ENCODE results near the gene DNAH1. TPM values are rescaled to one million over a fixed set of nuclear protein-coding genes. Genes with fewer than 3 reads are reported as not detected.

DNAH1 gene
- total RNA-seq, 1 experiment from 2014 or later: 5.9 TPM

DNA sequence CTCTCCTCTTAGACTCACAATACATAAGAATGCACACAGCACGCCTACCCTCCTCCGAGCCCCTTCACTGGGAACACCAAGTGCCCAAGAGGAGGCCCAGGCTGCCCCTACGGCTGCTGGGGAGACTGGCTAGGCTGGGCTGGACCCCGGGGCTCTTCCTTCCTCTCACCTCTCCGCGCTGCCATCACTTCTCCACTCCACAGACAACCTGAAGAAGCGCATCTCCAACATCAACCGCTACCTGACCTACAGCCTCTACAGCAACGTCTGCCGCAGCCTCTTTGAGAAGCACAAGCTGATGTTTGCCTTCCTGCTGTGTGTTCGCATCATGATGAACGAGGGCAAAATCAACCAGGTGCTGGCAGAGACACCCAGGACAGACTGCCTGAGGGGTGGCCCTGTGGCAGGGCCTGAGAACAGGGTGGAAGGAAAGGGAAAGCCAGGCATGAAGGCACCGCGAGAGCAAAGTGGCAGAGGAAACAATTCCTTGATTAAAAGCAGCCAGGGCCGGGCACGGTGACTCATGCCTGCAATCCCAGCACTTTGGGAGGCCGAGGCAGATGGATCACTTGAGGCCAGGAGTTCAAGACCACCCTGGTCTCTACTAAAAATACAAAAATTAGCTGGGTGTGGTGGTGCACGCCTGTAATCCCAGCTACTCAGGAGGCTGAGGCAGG, 77.2 kb downstream of the DNAH1 start:
- intact Hi-C loops (cut with micrococcal nuclease; ENCODE audit: unreplicated experiment): no loop called here
- TF ChIP-seq, protein P1, sequence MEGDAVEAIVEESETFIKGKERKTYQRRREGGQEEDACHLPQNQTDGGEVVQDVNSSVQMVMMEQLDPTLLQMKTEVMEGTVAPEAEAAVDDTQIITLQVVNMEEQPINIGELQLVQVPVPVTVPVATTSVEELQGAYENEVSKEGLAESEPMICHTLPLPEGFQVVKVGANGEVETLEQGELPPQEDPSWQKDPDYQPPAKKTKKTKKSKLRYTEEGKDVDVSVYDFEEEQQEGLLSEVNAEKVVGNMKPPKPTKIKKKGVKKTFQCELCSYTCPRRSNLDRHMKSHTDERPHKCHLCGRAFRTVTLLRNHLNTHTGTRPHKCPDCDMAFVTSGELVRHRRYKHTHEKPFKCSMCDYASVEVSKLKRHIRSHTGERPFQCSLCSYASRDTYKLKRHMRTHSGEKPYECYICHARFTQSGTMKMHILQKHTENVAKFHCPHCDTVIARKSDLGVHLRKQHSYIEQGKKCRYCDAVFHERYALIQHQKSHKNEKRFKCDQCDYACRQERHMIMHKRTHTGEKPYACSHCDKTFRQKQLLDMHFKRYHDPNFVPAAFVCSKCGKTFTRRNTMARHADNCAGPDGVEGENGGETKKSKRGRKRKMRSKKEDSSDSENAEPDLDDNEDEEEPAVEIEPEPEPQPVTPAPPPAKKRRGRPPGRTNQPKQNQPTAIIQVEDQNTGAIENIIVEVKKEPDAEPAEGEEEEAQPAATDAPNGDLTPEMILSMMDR (conservative IDR thresholded peaks at IDR 0.05): no peak
- TF ChIP-seq EZH2 (IDR thresholded peaks at IDR 0.05; ENCODE audit: low read depth): no peak
- no peaks in the 10 kb centered on the region for H3F3A ChIP-seq (ENCODE audit: insufficient read depth, low read depth)
- H3K27ac ChIP-seq: no peak overlapping the region
- H4K20me1 ChIP-seq (ENCODE audit: insufficient read depth): no peaks in the 10 kb centered on the region
- CTCF ChIA-PET: no interaction called here
- H3K4me3 ChIP-seq: no peak overlapping the region
- no peaks in the 10 kb centered on the region for H3K36me3 ChIP-seq (ENCODE audit: low read depth)
- H3K9me2 ChIP-seq (ENCODE audit: insufficient read depth): no peaks in the 10 kb centered on the region
- H3K4me2 ChIP-seq: no peak overlapping the region
- no peaks in the 10 kb centered on the region for H3K4me1 ChIP-seq (replicated peaks; ENCODE audit: insufficient read depth)
- no peaks in the 10 kb centered on the region for H3K9me3 ChIP-seq (ENCODE audit: insufficient read depth, low read depth)
- POLR2A ChIA-PET (ENCODE audit: unreplicated experiment): no interaction called here
- DNase-seq: no peak
- no TSS peak for BruUV-seq (replicated peaks)
- H3K79me2 ChIP-seq (ENCODE audit: low read depth): no peaks in the 10 kb centered on the region
- H3K27me3 ChIP-seq (ENCODE audit: insufficient read depth, low read depth): no peaks in the 10 kb centered on the region
- no peak overlapping the region for H2AFZ ChIP-seq

DNA sequence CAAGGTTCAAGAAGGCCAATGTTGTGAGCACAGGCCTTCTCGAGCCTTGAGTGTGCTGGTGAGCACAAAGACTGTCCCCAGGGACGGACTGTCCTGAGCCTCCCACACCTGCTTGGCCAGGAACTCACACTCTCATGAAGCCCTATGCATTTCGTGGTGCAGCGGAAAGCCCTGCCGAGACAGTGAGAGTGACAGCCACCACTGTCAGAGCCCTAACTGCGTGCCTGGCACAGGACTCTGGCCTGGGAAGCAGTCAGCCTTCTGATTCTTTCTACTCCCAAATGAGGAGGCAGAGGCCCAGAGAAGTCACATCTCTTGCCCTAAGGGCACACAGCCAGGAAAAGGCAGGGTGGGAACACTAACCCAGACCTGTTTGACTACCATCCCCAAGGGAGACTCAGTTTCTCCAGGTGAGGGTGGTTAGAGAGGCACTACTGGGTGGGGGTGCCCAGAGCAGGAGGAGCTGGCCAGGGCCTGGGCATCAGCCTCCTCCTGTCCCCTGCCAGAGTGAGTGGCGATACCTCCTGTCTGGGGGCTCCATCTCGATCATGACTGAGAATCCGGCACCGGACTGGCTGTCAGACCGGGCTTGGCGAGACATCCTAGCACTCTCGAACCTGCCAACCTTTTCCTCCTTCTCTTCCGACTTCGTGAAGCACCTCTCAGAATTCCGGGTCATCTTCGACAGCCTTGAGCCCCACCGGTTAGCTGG, 78.0 kb downstream of the DNAH1 start:
- H3K36me3 ChIP-seq (ENCODE audit: low read depth): no peaks in the 10 kb centered on the region
- POLR2A ChIA-PET (ENCODE audit: unreplicated experiment): no interaction called here
- CTCF ChIA-PET: no interaction called here

DNA sequence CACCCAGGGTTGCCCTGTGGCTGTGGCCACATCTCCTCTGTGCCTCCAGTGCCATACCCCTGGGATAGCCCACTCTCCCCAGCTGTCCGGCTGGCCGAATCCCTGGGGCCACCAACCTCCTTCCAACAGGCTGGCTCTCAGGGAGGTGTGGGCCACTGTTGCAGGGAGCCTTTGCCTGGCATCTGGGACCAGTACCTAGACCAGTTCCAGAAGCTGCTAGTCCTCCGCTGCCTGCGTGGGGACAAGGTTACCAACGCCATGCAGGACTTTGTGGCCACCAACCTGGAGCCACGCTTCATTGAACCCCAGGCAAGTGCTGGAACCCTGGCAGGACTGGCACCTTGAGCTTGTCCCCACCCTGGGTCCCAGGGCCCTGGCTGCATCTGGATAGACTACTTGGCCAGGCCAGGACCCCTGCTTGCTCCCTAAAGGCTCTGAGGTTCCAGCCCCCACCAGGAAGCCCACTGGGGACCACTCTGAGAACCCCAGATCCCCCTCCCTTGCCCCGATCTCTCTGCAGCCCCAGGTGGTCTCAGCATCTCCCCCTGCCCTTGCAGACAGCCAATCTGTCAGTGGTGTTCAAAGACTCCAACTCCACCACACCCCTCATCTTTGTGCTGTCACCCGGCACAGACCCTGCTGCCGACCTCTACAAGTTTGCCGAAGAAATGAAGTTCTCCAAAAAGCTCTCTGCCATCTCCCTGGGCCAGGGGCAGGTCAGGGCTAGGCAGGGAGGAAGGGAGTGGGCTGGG, 78.8 kb downstream of the DNAH1 start:
- no peaks in the 10 kb centered on the region for H3K36me3 ChIP-seq (ENCODE audit: low read depth)
- no TSS peak for BruUV-seq (replicated peaks)
- no peak overlapping the region for H2AFZ ChIP-seq
- H3K27me3 ChIP-seq (ENCODE audit: insufficient read depth, low read depth): no peaks in the 10 kb centered on the region
- no peaks in the 10 kb centered on the region for H3K9me2 ChIP-seq (ENCODE audit: insufficient read depth)
- no peak overlapping the region for H3K27ac ChIP-seq
- intact Hi-C loops (cut with micrococcal nuclease; ENCODE audit: unreplicated experiment): no loop called here
- no peaks in the 10 kb centered on the region for H3K4me1 ChIP-seq (replicated peaks; ENCODE audit: insufficient read depth)
- peaks cover 4% of the 10 kb centered on the region; the same call in 1 of the 2 replicates for H3F3A ChIP-seq (ENCODE audit: insufficient read depth, low read depth)
- H3K4me3 ChIP-seq: no peak overlapping the region
- no peak for DNase-seq
- CTCF ChIA-PET: no interaction called here
- POLR2A ChIA-PET (ENCODE audit: unreplicated experiment): no interaction called here
- no peak for TF ChIP-seq EZH2 (IDR thresholded peaks at IDR 0.05; ENCODE audit: low read depth)
- TF ChIP-seq, protein P1 (conservative IDR thresholded peaks at IDR 0.05): no peak
- H3K4me2 ChIP-seq: no peak overlapping the region
- H4K20me1 ChIP-seq (ENCODE audit: insufficient read depth): no peaks in the 10 kb centered on the region
- no peaks in the 10 kb centered on the region for H3K9me3 ChIP-seq (ENCODE audit: insufficient read depth, low read depth)
- no peaks in the 10 kb centered on the region for H3K79me2 ChIP-seq (ENCODE audit: low read depth)

More for the DNA sequence above, 78.0 kb downstream of the DNAH1 start:
- intact Hi-C loops (cut with micrococcal nuclease; ENCODE audit: unreplicated experiment): no loop called here
- peaks cover 3% of the 10 kb centered on the region; the same call in 1 of the 2 replicates for H3F3A ChIP-seq (ENCODE audit: insufficient read depth, low read depth)
- H4K20me1 ChIP-seq (ENCODE audit: insufficient read depth): no peaks in the 10 kb centered on the region
- no peak overlapping the region for H3K4me3 ChIP-seq
- no peak overlapping the region for H3K4me2 ChIP-seq
- BruUV-seq (replicated peaks): no TSS peak
- H3K79me2 ChIP-seq (ENCODE audit: low read depth): no peaks in the 10 kb centered on the region
- H3K27ac ChIP-seq: no peak overlapping the region
- H3K27me3 ChIP-seq (ENCODE audit: insufficient read depth, low read depth): no peaks in the 10 kb centered on the region
- no peaks in the 10 kb centered on the region for H3K9me2 ChIP-seq (ENCODE audit: insufficient read depth)
- H3K4me1 ChIP-seq (replicated peaks; ENCODE audit: insufficient read depth): no peaks in the 10 kb centered on the region
- no peak for TF ChIP-seq EZH2 (IDR thresholded peaks at IDR 0.05; ENCODE audit: low read depth)
- TF ChIP-seq, protein P1 (conservative IDR thresholded peaks at IDR 0.05): no peak
- DNase-seq: no peak
- no peaks in the 10 kb centered on the region for H3K9me3 ChIP-seq (ENCODE audit: insufficient read depth, low read depth)
- H2AFZ ChIP-seq: no peak overlapping the region

Measured in PC-9 (cell line).